Smooth muscle cell (in vitro differentiated cells): ENCODE results near the gene EID1. TPM values are rescaled to one million over a fixed set of nuclear protein-coding genes. Genes with fewer than 3 reads are reported as not detected.
A peak's percentile ranks its signal among the peaks of the same experiment; 100 is the strongest.

Source experiments
- DNase-seq: peaks from one replicate; lab custom pipeline; 2025; ENCODE audit not compliant: unreplicated experiment; lab: John Stamatoyannopoulos, UW
- H2AFZ ChIP-seq: fragments of 200-600 bp; sonication (generic); 2 replicates; pipeline ENCODE4 v1.6.0; 2016; ENCODE audit warnings: antibody characterized with exemption, low read depth, mild to moderate bottlenecking
- H3F3A ChIP-seq: fragments of 200-600 bp; sonication (generic); 2 replicates; pipeline ENCODE4 v1.6.0; 2017; ENCODE audit warnings: antibody characterized with exemption, low read depth
- H3K27ac ChIP-seq: fragments of 200-600 bp; sonication (generic); 2 replicates; pipeline ENCODE4 v1.5.1; 2016; ENCODE audit warnings: low read depth, mild to moderate bottlenecking
- H3K27me3 ChIP-seq: fragments of 200-600 bp; sonication (generic); 2 replicates; pipeline ENCODE4 v1.6.1; 2016; ENCODE audit warnings: low read depth, mild to moderate bottlenecking
- H3K36me3 ChIP-seq: fragments of 200-600 bp; sonication (generic); 2 replicates; pipeline ENCODE4 v1.5.1; 2016; ENCODE audit warnings: low read depth
- H3K4me1 ChIP-seq: fragments of 200-600 bp; sonication (generic); 2 replicates; pipeline ENCODE4 v1.5.1; 2016; ENCODE audit warnings: low read depth
- H3K4me2 ChIP-seq: fragments of 200-600 bp; sonication (generic); 2 replicates; pipeline ENCODE4 v1.6.0; 2016; ENCODE audit warnings: mild to moderate bottlenecking
- H3K4me3 ChIP-seq: fragments of 200-600 bp; sonication (generic); 2 replicates; pipeline ENCODE4 v1.5.1; 2016; ENCODE audit warnings: mild to moderate bottlenecking
- H3K79me2 ChIP-seq: fragments of 200-600 bp; sonication (generic); 2 replicates; pipeline ENCODE4 v1.6.0; 2016; ENCODE audit warnings: low read depth, mild to moderate bottlenecking
- H3K9ac ChIP-seq: fragments of 200-600 bp; sonication (generic); 2 replicates; pipeline ENCODE4 v1.6.0; 2016; ENCODE audit warnings: low read depth
- H3K9me3 ChIP-seq: fragments of 200-600 bp; sonication (generic); replicated peaks from 2 replicates; pipeline ENCODE4 v1.5.1; 2016; ENCODE audit warnings: low read depth
- H4K20me1 ChIP-seq: fragments of 200-600 bp; sonication (generic); 2 replicates; pipeline ENCODE4 v1.6.0; 2016; ENCODE audit warnings: low read depth
- CTCF ChIP-seq: fragments of 200-600 bp; sonication (generic); IDR thresholded peaks from 2 replicates; pipeline ENCODE4 v1.5.1; 2017; ENCODE audit warnings: borderline replicate concordance, mild to moderate bottlenecking, antibody characterized with exemption; ENCODE audit not compliant: insufficient read depth, poor library complexity, severe bottlenecking
- WGBS: methylation state at CpG from one replicate; pipeline ENCODE4 v1.1.7; 2016; ENCODE audit warnings: low lambda C conversion rate; 5-methylcytosine and 5-hydroxymethylcytosine counted together
- polyA plus RNA-seq: library from polyadenylated mRNA; unstranded; fragments of >200 nt; fragmentation: Nextera tagmentation; extraction: Ambion mirVana; gene quantifications from 2 replicates; pipeline ENCODE4 v1.2.1, GENCODE V29; 2016
- total RNA-seq: library from RNA; depleted of rRNA; stranded (reverse); fragments of >200 nt; gene quantifications from 2 replicates; pipeline ENCODE4 v1.2.3, GENCODE V29; 2014

The EID1 gene
- total and polyA plus RNA-seq, 2 experiments from 2014 or later = 216 to 316 TPM

DNA sequence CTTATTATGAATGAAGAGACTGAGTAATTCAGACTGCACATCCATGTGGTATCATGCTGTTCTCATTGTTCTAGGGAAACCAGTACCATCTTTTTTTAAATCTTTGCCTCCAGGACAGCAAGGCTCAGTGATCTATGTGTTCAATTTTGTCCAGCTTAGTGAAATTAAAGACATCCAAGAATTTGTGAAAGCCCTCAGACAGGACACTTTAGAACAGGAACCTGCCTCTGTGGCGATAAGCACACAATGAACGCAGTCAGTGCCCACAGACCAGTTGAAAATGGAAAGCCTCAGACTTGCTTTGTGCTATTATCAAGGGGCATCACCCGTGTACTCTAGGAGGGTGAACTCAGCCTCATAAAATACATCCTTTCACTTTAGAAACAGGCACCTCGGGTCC is 20.1 kb downstream of the EID1 start:
- Histone ChIP-seq H3F3A (no peaks in the 10 kb centered on the region), H3K27ac (no peak overlapping the region), H3K4me3 (no peak overlapping the region), H3K4me2 (peak overlapping the region; percentile 71), H3K9me3 (no peaks in the 10 kb centered on the region), H2AFZ (no peak overlapping the region), H3K4me1 (peaks cover 17% of the 10 kb centered on the region), H3K9ac (no peak overlapping the region), H4K20me1 (no peaks in the 10 kb centered on the region), H3K36me3 (no peaks in the 10 kb centered on the region), H3K79me2 (no peaks in the 10 kb centered on the region), H3K27me3 (no peaks in the 10 kb centered on the region)
- TF ChIP-seq CTCF = no peak
- WGBS = 96% methylated on average over 4 of the region's 4 CpGs
- no peak for DNase-seq

GRCh38 chr15:48898446-48898845 is 20.5 kb downstream of the EID1 start:
- 75% methylated on average over 2 of the region's 2 CpGs for WGBS
- Histone ChIP-seq H3K4me3 (no peak overlapping the region), H3K36me3 (no peaks in the 10 kb centered on the region), H3F3A (no peaks in the 10 kb centered on the region), H4K20me1 (no peaks in the 10 kb centered on the region), H3K4me1 (peaks cover 17% of the 10 kb centered on the region), H3K9me3 (no peaks in the 10 kb centered on the region), H3K27ac (no peak overlapping the region), H3K79me2 (no peaks in the 10 kb centered on the region), H3K27me3 (no peaks in the 10 kb centered on the region), H3K9ac (no peak overlapping the region), H2AFZ (no peak overlapping the region), H3K4me2 (no peak overlapping the region)
- TF ChIP-seq CTCF = no peak
- no peak for DNase-seq

- Histone ChIP-seq H4K20me1 (no peaks in the 10 kb centered on the region), H3K9me3 (no peaks in the 10 kb centered on the region), H3K4me3 (no peak overlapping the region), H3K4me1 (peaks cover 17% of the 10 kb centered on the region), H3K36me3 (no peaks in the 10 kb centered on the region), H3K79me2 (no peaks in the 10 kb centered on the region), H3F3A (no peaks in the 10 kb centered on the region), H3K27ac (no peak overlapping the region), H3K4me2 (no peak overlapping the region), H2AFZ (no peak overlapping the region), H3K27me3 (no peaks in the 10 kb centered on the region), H3K9ac (no peak overlapping the region)
- no peak for TF ChIP-seq CTCF
- WGBS = 91% methylated on average over 4 of the region's 4 CpGs
- DNase-seq = no peak
These were observed 21.9 kb downstream of the EID1 start for GRCh38 chr15:48899793-48900192.

- Histone ChIP-seq H3K4me1 (no peaks in the 10 kb centered on the region), H2AFZ (no peak overlapping the region), H3K27ac (no peak overlapping the region), H3K4me2 (no peak overlapping the region), H3K27me3 (no peaks in the 10 kb centered on the region), H3K79me2 (no peaks in the 10 kb centered on the region), H3K9ac (no peak overlapping the region), H3K4me3 (no peak overlapping the region), H4K20me1 (no peaks in the 10 kb centered on the region), H3F3A (no peaks in the 10 kb centered on the region), H3K36me3 (no peaks in the 10 kb centered on the region), H3K9me3 (no peaks in the 10 kb centered on the region)
- no peak for DNase-seq
- WGBS = 95% methylated on average over 4 of the region's 4 CpGs
- TF ChIP-seq CTCF = no peak
These were observed 26.8 kb downstream of the EID1 start for GRCh38 chr15:48904758-48905157.
